DND-41 (cell line): ENCODE results near the gene PHACTR1.

Source experiments
- CTCF ChIP-seq: IDR thresholded peaks from 2 replicates; pipeline ENCODE4 v1.5.1; 2012; ENCODE audit warnings: borderline replicate concordance, low read length, moderate library complexity, mild to moderate bottlenecking; ENCODE audit not compliant: poor library complexity, severe bottlenecking; ENCODE audit errors: extremely low read depth
- EZH2 ChIP-seq: IDR thresholded peaks from 3 replicates; pipeline ENCODE4 v1.6.1; 2012; ENCODE audit warnings: borderline replicate concordance, low read depth, mild to moderate bottlenecking, moderate library complexity, low read length, inconsistent platforms; ENCODE audit not compliant: severe bottlenecking

- TF ChIP-seq EZH2 (no peak), CTCF (no peak)
These were observed 207.2 kb downstream of the PHACTR1 start for GRCh38 chr6:12923644-12924235.
